Measurements from ENCODE around the gene C11orf71.

Gene C11orf71

GRCh38 chr11:114362958-114363357 is 37.4 kb downstream of the C11orf71 start:
- no peak overlapping the region for H3K4me2 ChIP-seq (ENCODE audit: low read length)
- H3K79me2 ChIP-seq (ENCODE audit: control insufficient read depth, insufficient read depth, low read length, poor library complexity) = no peaks in the 10 kb centered on the region
- H2BK120ac ChIP-seq (ENCODE audit: insufficient read depth, low read length, poor library complexity) = no peak overlapping the region
- no peak overlapping the region for H3K4ac ChIP-seq (ENCODE audit: low read depth, low read length)
- no peak overlapping the region for H4K8ac ChIP-seq (ENCODE audit: low read depth, low read length)
- peaks cover 26% of the 10 kb centered on the region for H3K79me1 ChIP-seq (ENCODE audit: low read length)
- H3K4me1 ChIP-seq (ENCODE audit: control insufficient read depth in 1 of 2, insufficient read depth in 2 of 2, low read length in 2 of 2) = peaks cover 6 to 18% of the 10 kb centered on the region in 2 experiments
- no peak overlapping the region for H4K91ac ChIP-seq (ENCODE audit: low read depth, low read length)
- H2BK5ac ChIP-seq (ENCODE audit: low read depth, low read length, poor library complexity) = no peak overlapping the region
- no peak overlapping the region for H3K23ac ChIP-seq (ENCODE audit: low read length)
- no peak for DNase-seq
- peaks cover 2% of the 10 kb centered on the region for H3K9me3 ChIP-seq (ENCODE audit: insufficient read depth, low read depth, low read length)
- no peaks in the 10 kb centered on the region for H3K27me3 ChIP-seq (ENCODE audit: insufficient read depth, low read length)
- H3K27ac ChIP-seq (ENCODE audit: low read depth, low read length) = no peak overlapping the region
- no peaks in the 10 kb centered on the region for H3K36me3 ChIP-seq (ENCODE audit: control insufficient read depth in 1 of 2, insufficient read depth in 2 of 2, low read length in 2 of 2)
- no peak overlapping the region for H3K18ac ChIP-seq (ENCODE audit: low read length)
- H3K14ac ChIP-seq (ENCODE audit: low read length) = no peak overlapping the region
- H2BK12ac ChIP-seq (ENCODE audit: low read length) = no peak overlapping the region
- H3K4me3 ChIP-seq (ENCODE audit: low read depth, low read length) = no peak overlapping the region
- H3K9ac ChIP-seq (ENCODE audit: low read length) = no peak overlapping the region
- no peak overlapping the region for H2AFZ ChIP-seq (ENCODE audit: insufficient read depth, low read length, poor library complexity)
- no peak overlapping the region for H4K12ac ChIP-seq (ENCODE audit: low read depth, low read length)
- no CpG with 5 or more reads among the region's 3 CpGs for WGBS (ENCODE audit: extremely low coverage, insufficient coverage, insufficient read length)
- no peak overlapping the region for H2AK5ac ChIP-seq (ENCODE audit: low read length)

DNA sequence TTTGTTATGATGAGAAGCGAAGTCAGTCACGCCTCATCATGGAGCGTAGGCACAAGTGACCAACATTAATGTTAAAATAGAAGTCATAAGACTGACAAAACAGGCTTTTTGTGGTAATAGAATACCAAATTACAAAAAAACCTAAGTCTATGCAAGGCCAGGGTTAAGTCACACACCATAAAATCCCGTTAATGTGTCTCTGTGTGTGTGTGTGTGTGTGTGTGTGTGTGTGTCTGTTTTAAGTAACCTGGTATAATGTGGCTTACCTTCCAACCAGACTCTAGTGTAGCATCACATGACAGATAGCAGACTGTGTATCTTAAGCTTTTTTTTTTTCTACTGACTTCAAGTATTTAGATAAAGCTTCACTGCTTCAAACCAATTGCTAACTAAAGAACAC is 38.0 kb downstream of the C11orf71 start:
- no peak for DNase-seq
- Histone ChIP-seq H3K14ac (ENCODE audit: low read length) (no peak overlapping the region), H3K79me1 (ENCODE audit: low read length) (peaks cover 21% of the 10 kb centered on the region), H2BK120ac (ENCODE audit: insufficient read depth, low read length, poor library complexity) (no peak overlapping the region), H3K18ac (ENCODE audit: low read length) (no peak overlapping the region), H3K9ac (ENCODE audit: low read length) (no peak overlapping the region), H3K9me3 (ENCODE audit: insufficient read depth, low read depth, low read length) (peaks cover 2% of the 10 kb centered on the region), H3K27me3 (ENCODE audit: insufficient read depth, low read length) (no peaks in the 10 kb centered on the region), H3K4me3 (ENCODE audit: low read depth, low read length) (no peak overlapping the region), H2BK5ac (ENCODE audit: low read depth, low read length, poor library complexity) (no peak overlapping the region), H3K79me2 (ENCODE audit: control insufficient read depth, insufficient read depth, low read length, poor library complexity) (no peaks in the 10 kb centered on the region), H4K8ac (ENCODE audit: low read depth, low read length) (no peak overlapping the region), H3K4me2 (ENCODE audit: low read length) (no peak overlapping the region), H4K12ac (ENCODE audit: low read depth, low read length) (no peak overlapping the region), H2AK5ac (ENCODE audit: low read length) (no peak overlapping the region), H2BK12ac (ENCODE audit: low read length) (no peak overlapping the region), H3K4me1 (ENCODE audit: control insufficient read depth in 1 of 2, insufficient read depth in 2 of 2, low read length in 2 of 2) (peaks cover 6 to 18% of the 10 kb centered on the region in 2 experiments), H3K27ac (ENCODE audit: low read depth, low read length) (no peak overlapping the region), H4K91ac (ENCODE audit: low read depth, low read length) (no peak overlapping the region), H3K23ac (ENCODE audit: low read length) (no peak overlapping the region), H3K4ac (ENCODE audit: low read depth, low read length) (no peak overlapping the region), H3K36me3 (ENCODE audit: control insufficient read depth in 1 of 2, insufficient read depth in 2 of 2, low read length in 2 of 2) (no peaks in the 10 kb centered on the region), H2AFZ (ENCODE audit: insufficient read depth, low read length, poor library complexity) (no peak overlapping the region)
- no CpG with 5 or more reads among the region's 4 CpGs for WGBS (ENCODE audit: extremely low coverage, insufficient coverage, insufficient read length)

DNA sequence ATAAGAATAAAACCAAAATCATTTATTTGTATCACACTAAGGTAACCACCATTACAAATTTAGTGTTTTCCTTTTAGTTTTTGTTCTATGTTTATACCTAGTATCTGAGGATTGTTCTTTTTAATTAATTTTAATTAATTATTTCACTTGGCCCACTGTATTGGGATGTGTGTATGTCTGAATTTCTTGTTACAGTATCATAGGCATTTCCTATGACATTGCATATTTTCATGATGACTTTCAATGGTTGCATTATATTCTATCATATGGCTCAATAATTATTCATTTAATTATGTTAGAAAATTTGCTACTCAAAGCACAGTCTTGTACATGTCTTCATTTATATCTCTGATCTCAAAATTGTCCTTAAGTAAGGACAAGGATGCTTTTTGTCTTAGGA is 41.0 kb downstream of the C11orf71 start:
- Histone ChIP-seq H3K9me3 (ENCODE audit: insufficient read depth, low read depth, low read length) (peaks cover 2% of the 10 kb centered on the region), H3K14ac (ENCODE audit: low read length) (no peak overlapping the region), H3K4me2 (ENCODE audit: low read length) (no peak overlapping the region), H3K9ac (ENCODE audit: low read length) (no peak overlapping the region), H4K12ac (ENCODE audit: low read depth, low read length) (no peak overlapping the region), H2BK5ac (ENCODE audit: low read depth, low read length, poor library complexity) (no peak overlapping the region), H3K4ac (ENCODE audit: low read depth, low read length) (no peak overlapping the region), H3K23ac (ENCODE audit: low read length) (no peak overlapping the region), H3K4me3 (ENCODE audit: low read depth, low read length) (no peak overlapping the region), H2AFZ (ENCODE audit: insufficient read depth, low read length, poor library complexity) (no peak overlapping the region), H3K36me3 (ENCODE audit: control insufficient read depth in 1 of 2, insufficient read depth in 2 of 2, low read length in 2 of 2) (no peaks in the 10 kb centered on the region), H4K91ac (ENCODE audit: low read depth, low read length) (no peak overlapping the region), H3K27ac (ENCODE audit: low read depth, low read length) (no peak overlapping the region), H2BK12ac (ENCODE audit: low read length) (no peak overlapping the region), H2BK120ac (ENCODE audit: insufficient read depth, low read length, poor library complexity) (no peak overlapping the region), H2AK5ac (ENCODE audit: low read length) (no peak overlapping the region), H3K18ac (ENCODE audit: low read length) (no peak overlapping the region), H3K27me3 (ENCODE audit: insufficient read depth, low read length) (no peaks in the 10 kb centered on the region), H3K79me2 (ENCODE audit: control insufficient read depth, insufficient read depth, low read length, poor library complexity) (no peaks in the 10 kb centered on the region), H3K79me1 (ENCODE audit: low read length) (peaks cover 12% of the 10 kb centered on the region), H4K8ac (ENCODE audit: low read depth, low read length) (no peak overlapping the region), H3K4me1 (ENCODE audit: control insufficient read depth in 1 of 2, insufficient read depth in 2 of 2, low read length in 2 of 2) (peaks cover 2 to 3% of the 10 kb centered on the region in 2 experiments)
- no peak for DNase-seq

- no peak overlapping the region for H3K23ac ChIP-seq (ENCODE audit: low read length)
- no peaks in the 10 kb centered on the region for H3K27me3 ChIP-seq (ENCODE audit: insufficient read depth, low read length)
- DNase-seq = no peak
- H2AK5ac ChIP-seq (ENCODE audit: low read length) = no peak overlapping the region
- H3K4me3 ChIP-seq (ENCODE audit: low read depth, low read length) = no peak overlapping the region
- H4K91ac ChIP-seq (ENCODE audit: low read depth, low read length) = no peak overlapping the region
- no peak overlapping the region for H3K9ac ChIP-seq (ENCODE audit: low read length)
- no peaks in the 10 kb centered on the region for H3K36me3 ChIP-seq (ENCODE audit: control insufficient read depth in 1 of 2, insufficient read depth in 2 of 2, low read length in 2 of 2)
- no peak overlapping the region for H2BK120ac ChIP-seq (ENCODE audit: insufficient read depth, low read length, poor library complexity)
- no peak overlapping the region for H4K8ac ChIP-seq (ENCODE audit: low read depth, low read length)
- no peak overlapping the region for H2BK12ac ChIP-seq (ENCODE audit: low read length)
- no peak overlapping the region for H3K18ac ChIP-seq (ENCODE audit: low read length)
- H3K4me2 ChIP-seq (ENCODE audit: low read length) = no peak overlapping the region
- H4K12ac ChIP-seq (ENCODE audit: low read depth, low read length) = no peak overlapping the region
- no peak overlapping the region for H3K4ac ChIP-seq (ENCODE audit: low read depth, low read length)
- H3K14ac ChIP-seq (ENCODE audit: low read length) = no peak overlapping the region
- H3K9me3 ChIP-seq (ENCODE audit: insufficient read depth, low read depth, low read length) = peaks cover 2% of the 10 kb centered on the region
- no CpG with 5 or more reads among the region's 1 CpG for WGBS (ENCODE audit: extremely low coverage, insufficient coverage, insufficient read length)
- peak overlapping the region; percentile 83 for H3K27ac ChIP-seq (ENCODE audit: low read depth, low read length)
- H2AFZ ChIP-seq (ENCODE audit: insufficient read depth, low read length, poor library complexity) = no peak overlapping the region
- H3K79me2 ChIP-seq (ENCODE audit: control insufficient read depth, insufficient read depth, low read length, poor library complexity) = no peaks in the 10 kb centered on the region
- H2BK5ac ChIP-seq (ENCODE audit: low read depth, low read length, poor library complexity) = no peak overlapping the region
- H3K4me1 ChIP-seq (ENCODE audit: control insufficient read depth in 1 of 2, insufficient read depth in 2 of 2, low read length in 2 of 2) = peaks cover 2 to 3% of the 10 kb centered on the region in 2 experiments
- peaks cover 12% of the 10 kb centered on the region for H3K79me1 ChIP-seq (ENCODE audit: low read length)
These were observed 41.6 kb downstream of the C11orf71 start for GRCh38 chr11:114358716-114359115.
